Mucosa of descending colon (tissue), 3 donors: ENCODE data around the gene GHRHR. TPM values are rescaled to one million over a fixed set of nuclear protein-coding genes. Genes with fewer than 3 reads are reported as not detected.
A peak's percentile ranks its signal among the peaks of the same experiment; 100 is the strongest.

ENCODE experiments used
- ATAC-seq: fragments of 200-7000 bp; cut with Tn5 transposase; one replicate; pipeline ENCODE4 v1.9.1; 2020; ENCODE audit warnings: mild to moderate bottlenecking, moderate library complexity
- DNase-seq, 3 donors: peaks; one replicate each; pipeline ENCODE4 v3.0.0-alpha.2; 2020
- H3K36me3 ChIP-seq: fragments of 200-600 bp; one replicate; pipeline ENCODE4 v1.8.0; 2021; ENCODE audit warnings: low read depth, mild to moderate bottlenecking
- H3K4me1 ChIP-seq: fragments of 200-600 bp; one replicate; pipeline ENCODE4 v1.8.0; 2021; ENCODE audit warnings: low read depth, mild to moderate bottlenecking
- H3K4me3 ChIP-seq: fragments of 200-600 bp; one replicate; pipeline ENCODE4 v1.8.0; 2021; ENCODE audit warnings: mild to moderate bottlenecking
- H3K9me3 ChIP-seq: fragments of 200-600 bp; one replicate; pipeline ENCODE4 v1.8.0; 2021; ENCODE audit warnings: mild to moderate bottlenecking
- intact Hi-C, 2 donors: fragments of 100-400 bp; cut with DNase I in 1 of 2; cut with micrococcal nuclease in 1 of 2; formaldehyde crosslinking; loops; one replicate each; pipeline versions ENCODE4 v1.11.0 to v1.11.1; 2022; cut with DNase I, micrococcal nuclease
- total RNA-seq, 3 donors: library from RNA; stranded (reverse); fragmentation: NEBNext Ultra II Directional in 2 of 3; extraction: Animal tissue kit (Norgen Biotek cat#: 25700) in 2 of 3; gene quantifications; one replicate each; pipeline versions ENCODE4 v1.2.1 to v1.2.4, GENCODE V29; 2021 to 2023
- TF ChIP-seq, protein P1 (sequence below): fragments of 200-600 bp; IDR thresholded peaks from one replicate; pipeline ENCODE4 v1.8.0; 2022; ENCODE audit warnings: antibody characterized with exemption, mild to moderate bottlenecking
- donor health status: DM: no; HTN: no; CAD: no; lungs with moderate emphysema.
- donor health status: DM: no; HTN: no; CAD: no.
- donor health status: DM: no; HTN: yes; CAD: no.

GHRHR gene
- total RNA-seq, 3 donors from 2014 or later, result not detected

DNA sequence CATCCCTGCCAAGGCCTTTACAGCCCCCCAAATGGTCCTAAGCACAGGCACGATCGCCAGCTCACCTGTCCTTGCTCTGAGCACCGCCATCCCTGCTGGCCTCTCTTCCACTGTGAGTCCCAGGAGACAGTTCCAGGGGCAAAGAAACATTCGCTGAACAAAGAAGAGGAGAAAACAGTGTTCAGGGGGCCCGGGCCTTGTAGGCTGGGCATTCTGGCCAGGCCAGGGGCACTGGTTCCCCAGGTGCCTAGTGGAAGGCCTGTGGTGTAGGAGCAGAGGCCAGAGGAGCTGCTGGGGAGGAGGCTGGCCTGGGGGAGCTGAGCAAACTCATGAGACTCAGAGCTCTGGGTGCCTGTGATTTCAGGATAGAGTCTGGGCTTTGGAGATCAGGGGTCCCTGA lies 29.5 kb upstream of the GHRHR start:
- DNase-seq (no peak), ATAC-seq (no peak)
- intact Hi-C loops, result no loop called here
- no peaks in the 10 kb centered on the region for H3K36me3 ChIP-seq
- TF ChIP-seq, protein P1, sequence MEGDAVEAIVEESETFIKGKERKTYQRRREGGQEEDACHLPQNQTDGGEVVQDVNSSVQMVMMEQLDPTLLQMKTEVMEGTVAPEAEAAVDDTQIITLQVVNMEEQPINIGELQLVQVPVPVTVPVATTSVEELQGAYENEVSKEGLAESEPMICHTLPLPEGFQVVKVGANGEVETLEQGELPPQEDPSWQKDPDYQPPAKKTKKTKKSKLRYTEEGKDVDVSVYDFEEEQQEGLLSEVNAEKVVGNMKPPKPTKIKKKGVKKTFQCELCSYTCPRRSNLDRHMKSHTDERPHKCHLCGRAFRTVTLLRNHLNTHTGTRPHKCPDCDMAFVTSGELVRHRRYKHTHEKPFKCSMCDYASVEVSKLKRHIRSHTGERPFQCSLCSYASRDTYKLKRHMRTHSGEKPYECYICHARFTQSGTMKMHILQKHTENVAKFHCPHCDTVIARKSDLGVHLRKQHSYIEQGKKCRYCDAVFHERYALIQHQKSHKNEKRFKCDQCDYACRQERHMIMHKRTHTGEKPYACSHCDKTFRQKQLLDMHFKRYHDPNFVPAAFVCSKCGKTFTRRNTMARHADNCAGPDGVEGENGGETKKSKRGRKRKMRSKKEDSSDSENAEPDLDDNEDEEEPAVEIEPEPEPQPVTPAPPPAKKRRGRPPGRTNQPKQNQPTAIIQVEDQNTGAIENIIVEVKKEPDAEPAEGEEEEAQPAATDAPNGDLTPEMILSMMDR, result no peak
- no peaks in the 10 kb centered on the region for H3K9me3 ChIP-seq
- H3K4me1 ChIP-seq, result peaks cover 30% of the 10 kb centered on the region
- no peak overlapping the region for H3K4me3 ChIP-seq

DNA sequence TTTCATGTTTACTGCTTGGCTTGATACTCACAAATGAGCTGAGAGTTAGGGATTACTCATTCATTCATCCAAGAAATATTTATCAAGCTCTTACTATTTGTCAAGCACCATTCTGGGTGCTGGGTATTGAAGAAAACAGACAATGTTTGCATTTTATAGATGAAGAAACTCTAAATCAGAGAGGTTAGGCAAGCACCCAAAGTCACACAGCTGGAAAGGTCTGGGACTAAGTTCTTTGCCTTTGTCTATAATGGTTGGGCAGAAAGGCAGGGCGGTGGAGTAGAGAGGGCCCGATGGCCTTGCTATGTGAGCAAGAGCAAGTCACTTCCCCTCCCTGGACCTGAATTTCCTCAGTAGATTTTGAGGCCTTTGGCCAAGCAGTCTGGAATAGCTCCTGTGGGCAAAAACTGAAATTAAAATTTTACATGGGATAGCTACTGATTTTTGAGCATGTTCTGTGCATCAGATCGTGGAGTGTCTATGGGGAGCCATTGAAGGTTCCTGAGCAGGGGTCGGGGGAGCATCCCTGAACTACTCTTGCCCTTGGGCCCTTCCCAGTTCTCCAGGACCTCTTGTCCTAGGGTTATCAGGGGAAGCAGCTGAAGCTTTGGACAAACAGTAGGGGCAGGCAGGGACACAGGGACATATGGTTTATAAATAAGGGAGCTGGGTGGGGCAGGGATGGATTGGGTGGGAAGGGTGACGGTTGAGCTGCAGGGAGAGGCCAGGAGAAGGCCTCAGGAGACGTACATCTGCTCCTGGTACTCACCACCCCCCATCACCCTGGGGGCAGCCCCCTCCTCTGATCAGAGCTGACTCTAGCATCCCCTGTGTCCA lies 28.8 kb upstream of the GHRHR start:
- ATAC-seq, result peak; percentile 16
- no peaks in the 10 kb centered on the region for H3K36me3 ChIP-seq
- TF ChIP-seq, protein P1, result no peak
- intact Hi-C loops, result no loop called here
- H3K4me1 ChIP-seq, result peaks cover 30% of the 10 kb centered on the region
- H3K9me3 ChIP-seq, result no peaks in the 10 kb centered on the region
- peak in 2 of 3 donors; percentile 41 to 49 for DNase-seq
- H3K4me3 ChIP-seq, result no peak overlapping the region

DNA sequence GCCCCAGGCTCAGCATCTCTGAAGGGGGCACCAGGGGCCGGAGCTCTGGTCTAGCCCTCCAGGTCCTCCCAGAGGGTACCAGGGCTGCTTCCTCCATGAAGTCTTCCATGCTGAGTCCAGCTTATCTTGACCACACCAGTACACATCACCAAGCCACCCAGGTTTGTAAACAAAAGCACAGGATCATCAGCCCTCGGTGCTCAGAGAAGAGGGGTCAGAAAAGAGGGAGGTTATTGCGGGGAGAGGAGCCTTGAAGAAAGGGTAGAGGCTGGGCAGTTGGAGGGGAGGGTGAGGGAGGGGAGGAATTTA lies 28.2 kb upstream of the GHRHR start:
- ATAC-seq, result no peak
- DNase-seq, result no peak
- TF ChIP-seq, protein P1, result no peak
- no peaks in the 10 kb centered on the region for H3K9me3 ChIP-seq
- H3K36me3 ChIP-seq, result no peaks in the 10 kb centered on the region
- H3K4me3 ChIP-seq, result no peak overlapping the region
- intact Hi-C loops, result no loop called here
- peaks cover 30% of the 10 kb centered on the region for H3K4me1 ChIP-seq

DNA sequence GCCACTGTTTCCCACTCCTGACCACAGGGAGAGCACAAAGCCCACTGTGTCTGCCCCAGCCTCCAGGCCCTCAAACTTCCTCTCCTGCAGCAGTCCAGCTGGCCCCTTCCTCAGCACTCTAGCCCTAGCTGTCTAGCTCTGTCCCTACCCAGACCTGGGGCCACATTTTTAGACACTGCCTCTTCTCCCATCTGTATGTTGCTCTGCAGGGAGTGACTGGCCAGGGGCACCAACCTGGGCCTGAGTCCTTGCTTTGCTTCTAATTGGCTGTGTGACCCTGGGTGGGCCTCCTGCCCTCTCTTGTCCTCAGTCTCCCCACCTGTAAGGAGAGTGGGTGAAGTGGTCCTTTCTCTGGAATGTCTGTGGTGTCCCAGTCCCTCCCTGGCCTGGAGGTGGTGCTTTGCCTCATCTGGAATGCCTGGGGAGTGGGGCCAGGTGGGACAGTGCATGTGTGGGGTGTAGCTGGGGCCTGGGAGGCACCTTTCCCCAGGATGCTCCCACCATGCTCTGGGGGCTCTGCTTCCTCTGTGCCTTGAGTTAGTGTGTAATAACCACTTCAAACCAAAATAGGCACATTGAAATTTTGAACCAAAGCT lies 27.0 kb upstream of the GHRHR start:
- ATAC-seq, result peak; percentile 11
- DNase-seq, result peak in 1 of 3 donors; percentile 46
- Histone ChIP-seq H3K4me3 (no peak overlapping the region), H3K9me3 (no peaks in the 10 kb centered on the region), H3K36me3 (no peaks in the 10 kb centered on the region), H3K4me1 (peaks cover 30% of the 10 kb centered on the region)
- intact Hi-C loops, result no loop called here
- TF ChIP-seq, protein P1, result no peak

DNA sequence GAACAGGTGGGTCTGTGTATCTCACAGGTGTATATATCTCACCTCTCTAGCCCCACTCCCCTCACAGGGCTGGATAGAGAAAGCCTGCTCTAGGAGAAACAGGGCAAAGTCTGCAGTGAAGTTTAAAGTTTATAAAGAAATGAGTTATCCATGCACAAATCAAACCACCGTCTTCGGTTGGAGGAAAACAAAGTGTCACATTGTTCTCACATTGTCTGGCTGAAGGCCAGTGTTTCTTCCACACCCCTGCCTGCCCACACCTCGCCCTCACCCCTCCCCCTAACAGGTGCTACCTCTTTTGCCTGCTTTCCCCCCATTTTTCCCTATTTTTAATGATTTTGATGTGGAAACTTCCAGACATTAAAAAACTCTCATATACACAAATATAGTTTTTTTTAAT lies 26.3 kb upstream of the GHRHR start:
- ATAC-seq (peak; percentile 87), DNase-seq (peak; percentile 68 to 80 (median 70))
- Histone ChIP-seq H3K4me3 (no peak overlapping the region), H3K36me3 (no peaks in the 10 kb centered on the region), H3K9me3 (no peaks in the 10 kb centered on the region), H3K4me1 (peaks cover 30% of the 10 kb centered on the region)
- TF ChIP-seq, protein P1, result no peak
- intact Hi-C loops, result no loop called here
